Activated CD8-positive, alpha-beta memory T cell treated with anti-CD3 and anti-CD28 coated beads, Interleukin-2, amount 10 ng/mL, durations not matched to agents 7 days and 5 days (primary cell): ENCODE measurements around the gene CLPTM1L. TPM values are rescaled to one million over a fixed set of nuclear protein-coding genes. Genes with fewer than 3 reads are reported as not detected.
"Not testable (repeated sequence)": the region's sequence is repeated elsewhere in the genome, so short reads cannot be mapped to it uniquely, and the experiment has no call there.

Experiments
- ATAC-seq: fragments of 150-1000 bp; cut with Tn5 transposase; one replicate; pipeline ENCODE4 v1.10.0; 2021; ENCODE audit warnings: moderate library complexity
- CTCF ChIA-PET: fragments of 350-600 bp; sonication (Branson Sonifier 250); formaldehyde crosslinking; loops from one replicate; lab custom pipeline; 2021; ENCODE audit warnings: antibody characterized with exemption; lab: Charles Lee
- DNase-seq: peaks from one replicate; pipeline ENCODE4 v3.0.0-alpha.2; 2020
- H3K27ac Mint-ChIP-seq: one replicate; pipeline ENCODE4 v1.8.0; 2021; ENCODE audit warnings: mild to moderate bottlenecking, mixed read lengths
- H3K27me3 Mint-ChIP-seq: one replicate; pipeline ENCODE4 v1.8.0; 2021; ENCODE audit warnings: mixed read lengths
- H3K36me3 Mint-ChIP-seq: one replicate; pipeline ENCODE4 v1.8.0; 2021; ENCODE audit warnings: mild to moderate bottlenecking, mixed read lengths
- H3K4me1 Mint-ChIP-seq: one replicate; pipeline ENCODE4 v1.8.0; 2021; ENCODE audit warnings: mixed read lengths
- H3K4me3 Mint-ChIP-seq: one replicate; pipeline ENCODE4 v1.8.0; 2021; ENCODE audit warnings: mild to moderate bottlenecking, moderate library complexity, mixed read lengths
- H3K9me3 Mint-ChIP-seq: one replicate; pipeline ENCODE4 v1.8.0; 2022; ENCODE audit warnings: low read depth, mixed read lengths
- total RNA-seq, 2 experiments: library from RNA; stranded (reverse); gene quantifications; one replicate each; pipeline ENCODE4 v1.2.3, GENCODE V29; 2021

Gene CLPTM1L
- total RNA-seq, 2 experiments from 2014 or later, result 107 to 115 TPM

GRCh38 chr5:1349246-1349645 is 4.3 kb upstream of the CLPTM1L start:
- H3K27ac Mint-ChIP-seq, result no peak overlapping the region
- CTCF ChIA-PET, result no interaction called here
- H3K36me3 Mint-ChIP-seq, result no peaks in the 10 kb centered on the region
- H3K4me1 Mint-ChIP-seq, result peaks cover 14% of the 10 kb centered on the region
- no peak overlapping the region for H3K4me3 Mint-ChIP-seq
- no peaks in the 10 kb centered on the region for H3K9me3 Mint-ChIP-seq
- DNase-seq (no peak), ATAC-seq (no peak)
- peaks cover 11% of the 10 kb centered on the region for H3K27me3 Mint-ChIP-seq

DNA sequence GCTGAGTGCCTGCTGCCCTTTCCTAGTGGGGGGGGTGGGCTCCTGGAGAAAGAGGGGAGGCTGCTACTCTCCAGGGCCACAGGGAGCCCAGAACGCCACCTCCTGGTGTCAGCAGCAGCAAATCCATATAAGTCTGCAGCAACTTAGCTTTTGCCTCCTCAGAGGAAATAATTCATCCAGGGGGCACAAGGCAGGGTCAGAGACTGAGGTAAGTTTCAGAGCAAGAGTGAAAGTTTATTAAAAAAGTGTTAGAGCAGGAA is 4.0 kb upstream of the CLPTM1L start:
- H3K36me3 Mint-ChIP-seq, result peaks cover 2% of the 10 kb centered on the region
- no peak for ATAC-seq
- H3K4me3 Mint-ChIP-seq, result no peak overlapping the region
- no peaks in the 10 kb centered on the region for H3K9me3 Mint-ChIP-seq
- CTCF ChIA-PET, result no interaction called here
- peaks cover 17% of the 10 kb centered on the region for H3K4me1 Mint-ChIP-seq
- H3K27ac Mint-ChIP-seq, result no peak overlapping the region
- no peak for DNase-seq
- peaks cover 11% of the 10 kb centered on the region for H3K27me3 Mint-ChIP-seq

DNA sequence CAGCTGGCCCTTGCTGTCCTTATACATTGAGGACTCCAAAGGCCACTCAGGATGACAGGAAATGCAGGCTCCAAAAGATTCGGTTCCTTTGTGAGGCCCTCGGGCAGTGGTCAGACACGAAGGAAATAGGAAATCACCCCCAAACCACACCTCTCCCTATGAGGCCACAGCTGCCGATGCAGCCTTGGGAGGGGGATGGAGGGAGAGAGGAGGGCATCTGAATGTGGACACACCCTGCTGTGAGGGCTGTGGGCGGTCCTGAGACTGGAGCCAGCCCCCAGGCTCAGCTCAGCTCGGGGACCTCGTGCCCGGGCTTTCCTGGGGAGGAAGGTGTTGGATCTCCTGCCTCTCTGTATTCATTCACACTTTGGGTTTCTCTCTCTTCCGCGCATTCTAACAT is 2.7 kb upstream of the CLPTM1L start:
- no peaks in the 10 kb centered on the region for H3K9me3 Mint-ChIP-seq
- CTCF ChIA-PET, result no interaction called here
- peaks cover 27% of the 10 kb centered on the region for H3K4me1 Mint-ChIP-seq
- ATAC-seq (no peak), DNase-seq (no peak)
- H3K27ac Mint-ChIP-seq, result no peak overlapping the region
- H3K36me3 Mint-ChIP-seq, result peaks cover 8% of the 10 kb centered on the region
- peaks cover 8% of the 10 kb centered on the region for H3K27me3 Mint-ChIP-seq
- no peak overlapping the region for H3K4me3 Mint-ChIP-seq

GRCh38 chr5:1346627-1347440 is 1.9 kb upstream of the CLPTM1L start:
- no peak for DNase-seq
- H3K27ac Mint-ChIP-seq, result no peak overlapping the region
- no peaks in the 10 kb centered on the region for H3K9me3 Mint-ChIP-seq
- H3K36me3 Mint-ChIP-seq, result peaks cover 10% of the 10 kb centered on the region
- peaks cover 29% of the 10 kb centered on the region for H3K4me1 Mint-ChIP-seq
- H3K4me3 Mint-ChIP-seq, result peak overlapping the region; percentile 31
- CTCF ChIA-PET, result interaction anchor here (0.9 kb wide), 1 partner anchor 34 kb away, joined by 5 read pairs; no protein-coding TSS in a partner anchor
- peaks cover 4% of the 10 kb centered on the region for H3K27me3 Mint-ChIP-seq
- ATAC-seq, result no peak

DNA sequence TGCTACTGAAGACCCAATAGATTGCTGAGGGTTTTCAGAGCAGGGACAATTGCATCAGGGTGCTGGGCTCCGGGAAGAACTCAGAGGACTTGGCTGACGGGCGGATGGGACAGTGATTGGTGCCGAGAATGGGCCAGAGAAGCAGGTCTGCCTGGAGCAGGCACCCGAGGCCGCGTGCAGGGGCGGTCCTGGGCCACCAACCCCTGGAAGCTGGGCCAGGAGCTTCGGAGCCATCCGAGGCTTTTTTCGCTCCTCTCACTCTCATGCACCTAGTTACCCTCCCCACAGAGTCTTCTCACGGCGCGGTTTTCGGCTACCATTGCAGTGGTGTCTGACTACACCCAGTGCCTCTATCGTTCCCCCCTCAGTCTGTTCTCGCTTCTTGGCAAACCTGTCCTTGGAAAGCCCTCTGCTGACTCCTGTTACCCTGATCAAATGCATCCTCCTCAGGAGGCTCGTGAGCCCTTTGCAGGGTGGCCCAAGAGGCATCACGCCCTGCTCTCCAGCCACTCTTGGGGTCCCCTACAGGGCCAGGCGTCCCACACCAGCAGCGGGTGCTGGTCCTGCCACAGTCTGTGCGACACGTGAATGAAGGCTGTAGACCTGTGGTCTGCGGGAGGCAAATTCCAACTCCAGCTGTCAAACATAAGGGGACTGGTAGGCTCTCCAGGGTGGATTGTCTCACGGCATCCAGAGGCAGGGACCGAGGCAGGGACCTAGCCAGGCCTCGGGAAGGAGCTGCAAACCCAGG is 1.2 kb upstream of the CLPTM1L start:
- peak overlapping the region; percentile 66 for H3K27ac Mint-ChIP-seq
- ATAC-seq (no peak), DNase-seq (no peak)

DNA sequence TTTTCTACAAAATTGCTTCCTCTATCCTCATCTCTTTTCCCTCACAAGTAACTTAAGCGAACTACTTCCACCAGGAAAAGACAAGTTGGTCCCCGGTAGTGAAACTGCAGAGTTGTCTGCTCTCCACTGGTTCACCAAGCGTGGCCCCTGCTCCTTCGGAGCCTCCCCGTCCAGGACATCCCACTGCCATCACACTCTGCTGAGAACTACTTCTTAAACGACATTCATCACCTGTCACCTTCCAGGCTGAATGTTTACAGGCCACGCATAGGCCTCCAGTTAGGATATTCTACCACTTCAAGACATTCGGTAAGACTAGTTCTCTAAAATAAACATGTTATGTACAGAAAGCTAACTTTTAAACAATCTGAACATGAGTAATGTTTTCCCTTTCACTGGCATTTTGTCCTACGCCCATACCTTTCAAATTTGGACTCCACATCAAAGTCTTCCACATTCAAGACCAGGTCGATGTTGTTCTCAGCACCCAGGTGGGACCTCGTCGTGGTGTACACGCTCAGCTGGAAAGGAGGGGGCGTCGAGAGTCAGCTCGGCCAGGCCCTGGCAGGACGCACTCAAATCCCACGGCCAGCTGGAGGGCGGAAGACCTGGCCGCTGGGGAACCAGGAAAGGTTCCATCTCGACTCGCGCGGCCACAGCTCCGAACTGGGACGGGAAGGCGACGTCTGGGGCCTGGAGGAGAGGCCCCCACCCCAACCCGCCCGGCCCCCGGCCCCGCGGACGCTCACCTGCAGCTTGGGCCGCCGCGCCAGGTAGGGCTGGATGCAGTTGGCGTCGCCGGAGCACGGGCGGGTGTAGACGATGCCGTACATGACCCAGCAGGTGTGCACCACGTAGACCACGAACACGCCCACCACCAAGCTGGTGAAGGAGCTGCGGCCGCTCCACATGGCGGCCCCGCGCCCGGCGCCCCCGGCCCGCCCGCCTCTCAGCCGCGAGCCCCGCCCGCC is 683 bp downstream of the CLPTM1L start:
- ATAC-seq (peak; percentile 28), DNase-seq (peak; percentile 51)
- CTCF ChIA-PET, result interaction anchor here (1.1 to 2.4 kb wide), 5 partner anchors 12 to 300 kb away, joined by 3 to 13 read pairs (median 4); no protein-coding TSS in a partner anchor
- H3K4me1 Mint-ChIP-seq, result peaks cover 32% of the 10 kb centered on the region
- H3K27ac Mint-ChIP-seq, result peak overlapping the region; percentile 80
- no peaks in the 10 kb centered on the region for H3K27me3 Mint-ChIP-seq
- peaks cover 24% of the 10 kb centered on the region for H3K36me3 Mint-ChIP-seq
- H3K9me3 Mint-ChIP-seq, result no peaks in the 10 kb centered on the region
- H3K4me3 Mint-ChIP-seq, result peak overlapping the region; percentile 83

More for the DNA sequence above, 1.2 kb upstream of the CLPTM1L start:
- Mint-ChIP-seq H3K27me3 (peaks cover 4% of the 10 kb centered on the region), H3K4me3 (peak overlapping the region; percentile 71), H3K4me1 (peaks cover 31% of the 10 kb centered on the region), H3K36me3 (peaks cover 17% of the 10 kb centered on the region), H3K9me3 (no peaks in the 10 kb centered on the region)
- CTCF ChIA-PET, result interaction anchor here (0.9 kb wide), 1 partner anchor 34 kb away, joined by 5 read pairs; no protein-coding TSS in a partner anchor

GRCh38 chr5:1343315-1343751 is 1.6 kb downstream of the CLPTM1L start:
- Mint-ChIP-seq H3K4me3 (peak overlapping the region; percentile 83), H3K27ac (no peak overlapping the region)

GRCh38 chr5:1342711-1343110 is 2.2 kb downstream of the CLPTM1L start:
- H3K9me3 Mint-ChIP-seq, result not testable (repeated sequence)
- peak overlapping the region; percentile 83 for H3K4me3 Mint-ChIP-seq

More at GRCh38 chr5:1343315-1343751, 1.6 kb downstream of the CLPTM1L start:
- ATAC-seq (no peak), DNase-seq (no peak)
- peaks cover 25% of the 10 kb centered on the region for H3K36me3 Mint-ChIP-seq
- H3K9me3 Mint-ChIP-seq, result no peaks in the 10 kb centered on the region
- peaks cover 31% of the 10 kb centered on the region for H3K4me1 Mint-ChIP-seq
- H3K27me3 Mint-ChIP-seq, result no peaks in the 10 kb centered on the region
- CTCF ChIA-PET, result interaction anchor here (0.7 to 2.4 kb wide), 2 partner anchors 176 to 301 kb away, joined by 3 to 13 read pairs; no protein-coding TSS in a partner anchor

GRCh38 chr5:1342268-1342667 is 2.6 kb downstream of the CLPTM1L start:
- no peaks in the 10 kb centered on the region for H3K9me3 Mint-ChIP-seq
- DNase-seq, result no peak
- H3K4me1 Mint-ChIP-seq, result peaks cover 28% of the 10 kb centered on the region
- peaks cover 28% of the 10 kb centered on the region for H3K36me3 Mint-ChIP-seq
- no peak overlapping the region for H3K27ac Mint-ChIP-seq
- no peak overlapping the region for H3K4me3 Mint-ChIP-seq
- H3K27me3 Mint-ChIP-seq, result no peaks in the 10 kb centered on the region
- CTCF ChIA-PET, result interaction anchor here (0.9 kb wide), 1 partner anchor 169 kb away, joined by 3 read pairs; no protein-coding TSS in a partner anchor
- ATAC-seq, result no peak

More at GRCh38 chr5:1342711-1343110, 2.2 kb downstream of the CLPTM1L start:
- CTCF ChIA-PET, result interaction anchor here (0.7 to 0.9 kb wide), 2 partner anchors 170 to 175 kb away, joined by 3 read pairs; no protein-coding TSS in a partner anchor
- H3K27me3 Mint-ChIP-seq, ATAC-seq, H3K27ac Mint-ChIP-seq, DNase-seq: not testable (repeated sequence)
- peaks cover 28% of the 10 kb centered on the region for H3K36me3 Mint-ChIP-seq
- H3K4me1 Mint-ChIP-seq, result peaks cover 31% of the 10 kb centered on the region

DNA sequence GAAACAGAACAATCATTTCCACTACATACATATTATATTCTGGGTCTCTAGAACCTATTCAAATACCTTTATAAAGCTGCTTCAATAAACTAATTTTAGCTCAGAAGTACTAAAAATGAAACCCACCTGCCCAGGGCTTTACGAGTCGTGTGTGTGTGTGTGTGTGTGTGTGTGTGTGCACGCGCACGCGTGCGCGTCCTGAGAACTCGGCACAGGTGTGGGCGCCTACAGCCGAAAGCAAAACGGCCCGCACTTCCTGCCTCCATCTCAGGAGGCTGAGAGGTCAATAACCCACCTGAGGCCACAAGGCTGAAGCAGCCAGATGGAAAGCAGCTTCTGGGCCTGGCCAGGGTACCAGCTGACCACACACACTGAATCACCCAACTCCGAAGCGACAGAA is 3.0 kb downstream of the CLPTM1L start:
- no peaks in the 10 kb centered on the region for H3K9me3 Mint-ChIP-seq
- H3K36me3 Mint-ChIP-seq, result peaks cover 31% of the 10 kb centered on the region
- no peaks in the 10 kb centered on the region for H3K27me3 Mint-ChIP-seq
- no peak overlapping the region for H3K4me3 Mint-ChIP-seq
- peaks cover 28% of the 10 kb centered on the region for H3K4me1 Mint-ChIP-seq
- H3K27ac Mint-ChIP-seq, result no peak overlapping the region
- no peak for DNase-seq
- CTCF ChIA-PET, result interaction anchor here (0.6 to 0.9 kb wide), 2 partner anchors 169 to 303 kb away, joined by 3 read pairs; no protein-coding TSS in a partner anchor
- ATAC-seq, result no peak

GRCh38 chr5:1339818-1340210 is 5.1 kb downstream of the CLPTM1L start:
- not testable (repeated sequence) for H3K4me3 Mint-ChIP-seq

GRCh38 chr5:1339139-1339817 is 5.6 kb downstream of the CLPTM1L start:
- H3K27me3 Mint-ChIP-seq, H3K4me3 Mint-ChIP-seq, H3K27ac Mint-ChIP-seq, ATAC-seq, DNase-seq, H3K9me3 Mint-ChIP-seq, CTCF ChIA-PET: not testable (repeated sequence)
- Mint-ChIP-seq H3K36me3 (peaks cover 36% of the 10 kb centered on the region), H3K4me1 (peaks cover 22% of the 10 kb centered on the region)

More at GRCh38 chr5:1339818-1340210, 5.1 kb downstream of the CLPTM1L start:
- H3K4me1 Mint-ChIP-seq, result peaks cover 23% of the 10 kb centered on the region
- DNase-seq, H3K9me3 Mint-ChIP-seq, H3K27me3 Mint-ChIP-seq, ATAC-seq, H3K27ac Mint-ChIP-seq, CTCF ChIA-PET: not testable (repeated sequence)
- peaks cover 31% of the 10 kb centered on the region for H3K36me3 Mint-ChIP-seq
